ENCODE measurements around the gene DCC. TPM values are rescaled to one million over a fixed set of nuclear protein-coding genes. Genes with fewer than 3 reads are reported as not detected.

Gene DCC
- total RNA-seq, 2 experiments from 2014 or later, result not detected

- no peaks in the 10 kb centered on the region for H3K27me3 Mint-ChIP-seq
- H3K4me1 Mint-ChIP-seq, result no peaks in the 10 kb centered on the region
- CTCF ChIA-PET, result no interaction called here
- H3K4me3 Mint-ChIP-seq, result no peak overlapping the region
- no peak overlapping the region for H3K27ac Mint-ChIP-seq
- DNase-seq (no peak), ATAC-seq (no peak)
- H3K9me3 Mint-ChIP-seq (ENCODE audit: low read depth), result no peaks in the 10 kb centered on the region
- H3K36me3 Mint-ChIP-seq, result no peaks in the 10 kb centered on the region
Observed at GRCh38 chr18:52903857-52904256, 563.9 kb downstream of the DCC start.

GRCh38 chr18:52907543-52908308 lies 567.7 kb downstream of the DCC start:
- no peaks in the 10 kb centered on the region for H3K36me3 Mint-ChIP-seq
- H3K27ac Mint-ChIP-seq, result no peak overlapping the region
- DNase-seq (no peak), ATAC-seq (no peak)
- H3K4me3 Mint-ChIP-seq, result no peak overlapping the region
- no peaks in the 10 kb centered on the region for H3K27me3 Mint-ChIP-seq
- H3K4me1 Mint-ChIP-seq, result no peaks in the 10 kb centered on the region
- CTCF ChIA-PET, result no interaction called here
- H3K9me3 Mint-ChIP-seq (ENCODE audit: low read depth), result no peaks in the 10 kb centered on the region

- Mint-ChIP-seq H3K4me3 (no peak overlapping the region), H3K4me1 (no peaks in the 10 kb centered on the region), H3K36me3 (no peaks in the 10 kb centered on the region), H3K27ac (no peak overlapping the region), H3K9me3 (ENCODE audit: low read depth) (peaks cover 5% of the 10 kb centered on the region), H3K27me3 (no peaks in the 10 kb centered on the region)
- DNase-seq (no peak), ATAC-seq (no peak)
- CTCF ChIA-PET, result no interaction called here
Observed at GRCh38 chr18:52914148-52914547, 574.2 kb downstream of the DCC start.

- ATAC-seq (no peak), DNase-seq (no peak)
- no peak overlapping the region for H3K27ac Mint-ChIP-seq
- CTCF ChIA-PET, result no interaction called here
- H3K27me3 Mint-ChIP-seq, result no peaks in the 10 kb centered on the region
- peaks cover 1% of the 10 kb centered on the region for H3K9me3 Mint-ChIP-seq (ENCODE audit: low read depth)
- H3K4me3 Mint-ChIP-seq, result no peak overlapping the region
- H3K4me1 Mint-ChIP-seq, result no peaks in the 10 kb centered on the region
- H3K36me3 Mint-ChIP-seq, result no peaks in the 10 kb centered on the region
Observed at GRCh38 chr18:52920665-52921064, 580.7 kb downstream of the DCC start.

- Mint-ChIP-seq H3K4me1 (no peaks in the 10 kb centered on the region), H3K4me3 (no peak overlapping the region), H3K36me3 (no peaks in the 10 kb centered on the region), H3K27ac (no peak overlapping the region), H3K9me3 (ENCODE audit: low read depth) (peaks cover 3% of the 10 kb centered on the region), H3K27me3 (no peaks in the 10 kb centered on the region)
- ATAC-seq (no peak), DNase-seq (no peak)
- CTCF ChIA-PET, result no interaction called here
Observed at GRCh38 chr18:52933356-52933755, 593.4 kb downstream of the DCC start.

GRCh38 chr18:52936931-52937330 lies 596.9 kb downstream of the DCC start:
- ATAC-seq (no peak), DNase-seq (no peak)
- H3K27me3 Mint-ChIP-seq, result no peaks in the 10 kb centered on the region
- no peak overlapping the region for H3K27ac Mint-ChIP-seq
- H3K36me3 Mint-ChIP-seq, result no peaks in the 10 kb centered on the region
- H3K4me1 Mint-ChIP-seq, result no peaks in the 10 kb centered on the region
- H3K9me3 Mint-ChIP-seq (ENCODE audit: low read depth), result peaks cover 3% of the 10 kb centered on the region
- no peak overlapping the region for H3K4me3 Mint-ChIP-seq
- CTCF ChIA-PET, result no interaction called here

- H3K4me1 Mint-ChIP-seq, result no peaks in the 10 kb centered on the region
- no peak overlapping the region for H3K27ac Mint-ChIP-seq
- no peaks in the 10 kb centered on the region for H3K27me3 Mint-ChIP-seq
- CTCF ChIA-PET, result no interaction called here
- H3K36me3 Mint-ChIP-seq, result no peaks in the 10 kb centered on the region
- ATAC-seq, result no peak
- no peak overlapping the region for H3K4me3 Mint-ChIP-seq
- DNase-seq, result no peak
- peaks cover 6% of the 10 kb centered on the region for H3K9me3 Mint-ChIP-seq (ENCODE audit: low read depth)
Observed at GRCh38 chr18:52937840-52938239, 597.8 kb downstream of the DCC start.

GRCh38 chr18:52945552-52945951 lies 605.6 kb downstream of the DCC start:
- CTCF ChIA-PET, result no interaction called here
- ATAC-seq, result no peak
- no peak overlapping the region for H3K4me3 Mint-ChIP-seq
- H3K9me3 Mint-ChIP-seq (ENCODE audit: low read depth), result peaks cover 6% of the 10 kb centered on the region
- DNase-seq, result no peak
- H3K4me1 Mint-ChIP-seq, result no peaks in the 10 kb centered on the region
- no peaks in the 10 kb centered on the region for H3K27me3 Mint-ChIP-seq
- no peak overlapping the region for H3K27ac Mint-ChIP-seq
- no peaks in the 10 kb centered on the region for H3K36me3 Mint-ChIP-seq

- H3K4me1 Mint-ChIP-seq, result no peaks in the 10 kb centered on the region
- no peak overlapping the region for H3K27ac Mint-ChIP-seq
- no peaks in the 10 kb centered on the region for H3K27me3 Mint-ChIP-seq
- H3K9me3 Mint-ChIP-seq (ENCODE audit: low read depth), result peaks cover 5% of the 10 kb centered on the region
- CTCF ChIA-PET, result no interaction called here
- H3K4me3 Mint-ChIP-seq, result no peak overlapping the region
- no peak for DNase-seq
- no peaks in the 10 kb centered on the region for H3K36me3 Mint-ChIP-seq
- ATAC-seq, result no peak
Observed at GRCh38 chr18:52948868-52949444, 609.0 kb downstream of the DCC start.

- no peak for DNase-seq
- no peak overlapping the region for H3K27ac Mint-ChIP-seq
- no peak overlapping the region for H3K4me3 Mint-ChIP-seq
- CTCF ChIA-PET, result no interaction called here
- no peak for ATAC-seq
- no peaks in the 10 kb centered on the region for H3K4me1 Mint-ChIP-seq
- H3K9me3 Mint-ChIP-seq (ENCODE audit: low read depth), result peaks cover 5% of the 10 kb centered on the region
- H3K27me3 Mint-ChIP-seq, result no peaks in the 10 kb centered on the region
- no peaks in the 10 kb centered on the region for H3K36me3 Mint-ChIP-seq
Observed at GRCh38 chr18:52950155-52950554, 610.2 kb downstream of the DCC start.

- ATAC-seq (no peak), DNase-seq (no peak)
- H3K9me3 Mint-ChIP-seq (ENCODE audit: low read depth), result peaks cover 6% of the 10 kb centered on the region
- CTCF ChIA-PET, result no interaction called here
- H3K36me3 Mint-ChIP-seq, result no peaks in the 10 kb centered on the region
- no peaks in the 10 kb centered on the region for H3K27me3 Mint-ChIP-seq
- H3K27ac Mint-ChIP-seq, result no peak overlapping the region
- no peaks in the 10 kb centered on the region for H3K4me1 Mint-ChIP-seq
- no peak overlapping the region for H3K4me3 Mint-ChIP-seq
Observed at GRCh38 chr18:52953387-52953786, 613.4 kb downstream of the DCC start.

GRCh38 chr18:52963481-52963880 lies 623.5 kb downstream of the DCC start:
- no peak overlapping the region for H3K27ac Mint-ChIP-seq
- no peak overlapping the region for H3K4me3 Mint-ChIP-seq
- ATAC-seq, result no peak
- no peaks in the 10 kb centered on the region for H3K4me1 Mint-ChIP-seq
- CTCF ChIA-PET, result no interaction called here
- H3K36me3 Mint-ChIP-seq, result no peaks in the 10 kb centered on the region
- H3K27me3 Mint-ChIP-seq, result no peaks in the 10 kb centered on the region
- DNase-seq, result no peak
- H3K9me3 Mint-ChIP-seq (ENCODE audit: low read depth), result peaks cover 4% of the 10 kb centered on the region

GRCh38 chr18:52970686-52971085 lies 630.7 kb downstream of the DCC start:
- H3K4me1 Mint-ChIP-seq, result no peaks in the 10 kb centered on the region
- ATAC-seq, result no peak
- H3K27ac Mint-ChIP-seq, result no peak overlapping the region
- no peaks in the 10 kb centered on the region for H3K27me3 Mint-ChIP-seq
- no peak overlapping the region for H3K4me3 Mint-ChIP-seq
- no peak for DNase-seq
- CTCF ChIA-PET, result no interaction called here
- peaks cover 9% of the 10 kb centered on the region for H3K9me3 Mint-ChIP-seq (ENCODE audit: low read depth)
- no peaks in the 10 kb centered on the region for H3K36me3 Mint-ChIP-seq

GRCh38 chr18:52971097-52971496 lies 631.1 kb downstream of the DCC start:
- ATAC-seq, result no peak
- no peak for DNase-seq
- CTCF ChIA-PET, result no interaction called here
- Mint-ChIP-seq H3K4me1 (no peaks in the 10 kb centered on the region), H3K27ac (no peak overlapping the region), H3K27me3 (no peaks in the 10 kb centered on the region), H3K9me3 (ENCODE audit: low read depth) (peaks cover 9% of the 10 kb centered on the region), H3K36me3 (no peaks in the 10 kb centered on the region), H3K4me3 (no peak overlapping the region)

Measured in activated CD8-positive, alpha-beta memory T cell treated with anti-CD3 and anti-CD28 coated beads, Interleukin-2, amount 10 ng/mL, durations not matched to agents 7 days and 5 days (primary cell).